D721Med (cell line): ENCODE results near the gene QPRT.
"Not testable (repeated sequence)": the region's sequence is repeated elsewhere in the genome, so short reads cannot be mapped to it uniquely, and the experiment has no call there.

Source experiments
- DNase-seq: peaks from one replicate; pipeline ENCODE4 v3.0.0; 2011; ENCODE audit warnings: low spot score; ENCODE audit not compliant: insufficient read length
- FAIRE-seq: peaks from 2 replicates; lab custom pipeline; 2011; peaks lifted over from hg19 to GRCh38; lab: Jason Lieb, UNC
- CTCF ChIP-seq: IDR thresholded peaks from 2 replicates; pipeline ENCODE4 v1.5.1; 2012; ENCODE audit warnings: mild to moderate bottlenecking, control low read depth; ENCODE audit not compliant: insufficient read depth; ENCODE audit errors: missing control alignments

Gene QPRT

GRCh38 chr16:29705030-29705429 lies 26.1 kb downstream of the QPRT start:
- no peak for TF ChIP-seq CTCF
- FAIRE-seq (no peak), DNase-seq (no peak)

GRCh38 chr16:29707160-29707559 lies 28.2 kb downstream of the QPRT start:
- not testable (repeated sequence) for FAIRE-seq

GRCh38 chr16:29708917-29709600 lies 30.1 kb downstream of the QPRT start:
- DNase-seq (no peak), FAIRE-seq (no peak)

More at GRCh38 chr16:29707160-29707559, 28.2 kb downstream of the QPRT start:
- not testable (repeated sequence) for DNase-seq

GRCh38 chr16:29709657-29710056 lies 30.7 kb downstream of the QPRT start:
- not testable (repeated sequence) for FAIRE-seq, DNase-seq

More at GRCh38 chr16:29708917-29709600, 30.1 kb downstream of the QPRT start:
- no peak for TF ChIP-seq CTCF

GRCh38 chr16:29710227-29711219 lies 31.5 kb downstream of the QPRT start:
- DNase-seq, result no peak
- peak; percentile 38 for TF ChIP-seq CTCF
- no peak for FAIRE-seq

- DNase-seq (no peak), FAIRE-seq (no peak)
- no peak for TF ChIP-seq CTCF
Observed at GRCh38 chr16:29712809-29713208, 33.8 kb downstream of the QPRT start.

- DNase-seq (no peak), FAIRE-seq (no peak)
- no peak for TF ChIP-seq CTCF
Observed at GRCh38 chr16:29714396-29714795, 35.4 kb downstream of the QPRT start.

GRCh38 chr16:29714972-29715371 lies 36.0 kb downstream of the QPRT start:
- no peak for FAIRE-seq
- DNase-seq, result no peak
- TF ChIP-seq CTCF, result no peak
